Measurements from ENCODE around the gene CHRDL2. TPM values are rescaled to one million over a fixed set of nuclear protein-coding genes. Genes with fewer than 3 reads are reported as not detected.

Gene CHRDL2
- total RNA-seq, 2 donors from 2014 or later: 0.09 to 9.1 TPM

GRCh38 chr11:74678591-74679512 is 52.4 kb downstream of the CHRDL2 start:
- Histone ChIP-seq H3K4me1 (replicated peaks) (peaks cover 10% of the 10 kb centered on the region), H3K36me3 (no peaks in the 10 kb centered on the region), H3K27me3 (replicated peaks; ENCODE audit: insufficient read depth) (no peaks in the 10 kb centered on the region), H3K4me3 (no peak overlapping the region), H3K27ac (no peak overlapping the region), H3K9me3 (no peaks in the 10 kb centered on the region)
- no peak for TF ChIP-seq POLR2AphosphoS5 (IDR thresholded peaks at IDR 0.05)
- WGBS: 72% methylated on average over 13 of the region's 13 CpGs
- no peak for DNase-seq (ENCODE audit: low spot score)
- intact Hi-C loops (cut with DNase I): no loop called here

GRCh38 chr11:74678041-74678440 is 53.2 kb downstream of the CHRDL2 start:
- 97% methylated on average over 5 of the region's 5 CpGs for WGBS
- H3K4me3 ChIP-seq: no peak overlapping the region
- H3K4me1 ChIP-seq (replicated peaks): peaks cover 10% of the 10 kb centered on the region
- TF ChIP-seq POLR2A (IDR thresholded peaks at IDR 0.05): no peak
- no peak for TF ChIP-seq CTCF (IDR thresholded peaks at IDR 0.05)
- TF ChIP-seq POLR2AphosphoS5 (IDR thresholded peaks at IDR 0.05): no peak
- no peaks in the 10 kb centered on the region for H3K36me3 ChIP-seq
- DNase-seq (ENCODE audit: low spot score): no peak
- no peaks in the 10 kb centered on the region for H3K9me3 ChIP-seq
- no peak overlapping the region for H3K27ac ChIP-seq
- intact Hi-C loops (cut with DNase I): no loop called here
- no peaks in the 10 kb centered on the region for H3K27me3 ChIP-seq (replicated peaks; ENCODE audit: insufficient read depth)

- WGBS: 83% methylated on average over 6 of the region's 6 CpGs
- intact Hi-C loops (cut with DNase I): no loop called here
- Histone ChIP-seq H3K4me3 (no peak overlapping the region), H3K36me3 (no peaks in the 10 kb centered on the region), H3K27me3 (replicated peaks; ENCODE audit: insufficient read depth) (no peaks in the 10 kb centered on the region), H3K9me3 (no peaks in the 10 kb centered on the region), H3K27ac (no peak overlapping the region), H3K4me1 (replicated peaks) (peaks cover 4% of the 10 kb centered on the region)
- DNase-seq (ENCODE audit: low spot score): no peak
- no peak for TF ChIP-seq POLR2AphosphoS5 (IDR thresholded peaks at IDR 0.05)
- TF ChIP-seq CTCF (IDR thresholded peaks at IDR 0.05): no peak
- no peak for TF ChIP-seq POLR2A (IDR thresholded peaks at IDR 0.05)
These were observed 54.1 kb downstream of the CHRDL2 start for GRCh38 chr11:74677131-74677530.

- Histone ChIP-seq H3K9me3 (no peaks in the 10 kb centered on the region), H3K4me1 (replicated peaks) (no peaks in the 10 kb centered on the region), H3K36me3 (no peaks in the 10 kb centered on the region), H3K4me3 (no peak overlapping the region), H3K27me3 (replicated peaks; ENCODE audit: insufficient read depth) (no peaks in the 10 kb centered on the region), H3K27ac (no peak overlapping the region)
- intact Hi-C loops (cut with DNase I): no loop called here
- DNase-seq (ENCODE audit: low spot score): no peak
- no peak for TF ChIP-seq CTCF (IDR thresholded peaks at IDR 0.05)
- no peak for TF ChIP-seq POLR2AphosphoS5 (IDR thresholded peaks at IDR 0.05)
- no peak for TF ChIP-seq POLR2A (IDR thresholded peaks at IDR 0.05)
- WGBS: 89% methylated on average over 5 of the region's 5 CpGs
These were observed 54.6 kb downstream of the CHRDL2 start for GRCh38 chr11:74676596-74676995.

- H3K4me3 ChIP-seq: no peak overlapping the region
- H3K4me1 ChIP-seq (replicated peaks): no peaks in the 10 kb centered on the region
- TF ChIP-seq POLR2AphosphoS5 (IDR thresholded peaks at IDR 0.05) (no peak), POLR2A (IDR thresholded peaks at IDR 0.05) (no peak), CTCF (IDR thresholded peaks at IDR 0.05) (no peak)
- WGBS: 75% methylated on average over 3 of the region's 3 CpGs
- no peak for DNase-seq (ENCODE audit: low spot score)
- H3K9me3 ChIP-seq: no peaks in the 10 kb centered on the region
- no peak overlapping the region for H3K27ac ChIP-seq
- H3K27me3 ChIP-seq (replicated peaks; ENCODE audit: insufficient read depth): no peaks in the 10 kb centered on the region
- no peaks in the 10 kb centered on the region for H3K36me3 ChIP-seq
- intact Hi-C loops (cut with DNase I): no loop called here
These were observed 55.5 kb downstream of the CHRDL2 start for GRCh38 chr11:74675761-74676160.
